Measurements from ENCODE around the gene STK31. TPM values are rescaled to one million over a fixed set of nuclear protein-coding genes. Genes with fewer than 3 reads are reported as not detected.

The STK31 gene
- polyA plus RNA-seq, 1 donor (not counting 4 experiments of a cell fraction or from before 2014, with no cell fraction given) = 0.01 TPM

DNA sequence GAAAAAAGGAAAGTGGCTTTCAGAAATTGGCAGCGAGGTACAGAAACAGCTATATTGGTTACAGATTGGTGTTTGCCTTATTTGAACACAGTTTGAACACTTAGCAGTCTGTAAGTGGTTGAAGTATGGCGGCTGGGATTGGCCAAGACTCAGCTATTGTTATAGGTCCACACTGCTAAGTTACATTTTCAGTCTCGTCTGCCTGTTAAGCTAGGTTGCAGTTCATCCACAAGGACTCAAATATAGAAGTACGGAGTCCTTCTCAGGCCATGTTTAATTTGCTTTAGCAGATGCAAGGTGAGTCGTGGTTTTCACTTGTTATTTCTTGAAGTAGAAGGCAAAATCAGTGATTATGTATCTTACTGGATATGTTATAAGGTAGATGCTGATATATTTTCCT is 73.1 kb downstream of the STK31 start:
- H3K4me2 ChIP-seq (ENCODE audit: control insufficient read depth, extremely low read depth, insufficient read depth, low read depth, low read length) = no peak overlapping the region
- no peaks in the 10 kb centered on the region for H3K27me3 ChIP-seq (ENCODE audit: control insufficient read depth, extremely low read depth, insufficient read depth, low read length)
- H3K9me1 ChIP-seq (ENCODE audit: control insufficient read depth, extremely low read depth, insufficient read depth, low read length) = no peaks in the 10 kb centered on the region
- H3K9ac ChIP-seq (ENCODE audit: control insufficient read depth, extremely low read depth, insufficient read depth, low read length) = no peak overlapping the region
- no peak overlapping the region for H2AFZ ChIP-seq (ENCODE audit: control insufficient read depth, low read length)
- dilution Hi-C loops (cut with MboI; ENCODE audit: extremely low pct_ligation_motif_present, low sequenced_read_pairs) = no loop called here
- H3K36me3 ChIP-seq (ENCODE audit: control insufficient read depth in 2 of 2, extremely low read depth in 1 of 2, insufficient read depth in 2 of 2, low read length in 2 of 2) = no peaks in the 10 kb centered on the region
- H3K79me2 ChIP-seq (ENCODE audit: control insufficient read depth, insufficient read depth, low read length) = no peaks in the 10 kb centered on the region
- H4K20me1 ChIP-seq (ENCODE audit: control insufficient read depth, extremely low read depth, insufficient read depth, low read length) = no peaks in the 10 kb centered on the region
- DNase-seq (ENCODE audit: low read depth, low spot score) = no peak
- H3K9me3 ChIP-seq (ENCODE audit: control insufficient read depth, low read depth, low read length) = no peaks in the 10 kb centered on the region
- H3K4me1 ChIP-seq (ENCODE audit: control insufficient read depth, extremely low read depth, insufficient read depth, low read length) = no peaks in the 10 kb centered on the region
- no peak for TF ChIP-seq EZH2 (IDR thresholded peaks at IDR 0.05; ENCODE audit: low read length)
- TF ChIP-seq CTCF (optimal IDR thresholded peaks at IDR 0.05 in 1 of 3, IDR thresholded peaks at IDR 0.05 in 1 of 3, conservative IDR thresholded peaks at IDR 0.05 in 1 of 3; ENCODE audit: extremely low read depth in 1 of 3, insufficient read depth in 2 of 3, low read length in 3 of 3) = no peak
- H3K4me3 ChIP-seq (ENCODE audit: control insufficient read depth in 2 of 3, extremely low read depth in 1 of 3, insufficient read depth in 2 of 3, low read depth in 1 of 3, low read length in 3 of 3) = no peak overlapping the region
- H3K27ac ChIP-seq (ENCODE audit: control insufficient read depth, insufficient read depth, low read length) = no peak overlapping the region
- no peak for FAIRE-seq

GRCh38 chr7:23787272-23787671 is 77.3 kb downstream of the STK31 start:
- Histone ChIP-seq H3K4me3 (ENCODE audit: control insufficient read depth in 2 of 3, extremely low read depth in 1 of 3, insufficient read depth in 2 of 3, low read depth in 1 of 3, low read length in 3 of 3) (no peak overlapping the region), H3K79me2 (ENCODE audit: control insufficient read depth, insufficient read depth, low read length) (no peaks in the 10 kb centered on the region), H3K9ac (ENCODE audit: control insufficient read depth, extremely low read depth, insufficient read depth, low read length) (no peak overlapping the region), H3K4me2 (ENCODE audit: control insufficient read depth, extremely low read depth, insufficient read depth, low read depth, low read length) (no peak overlapping the region), H3K27ac (ENCODE audit: control insufficient read depth, insufficient read depth, low read length) (no peak overlapping the region), H3K9me1 (ENCODE audit: control insufficient read depth, extremely low read depth, insufficient read depth, low read length) (no peaks in the 10 kb centered on the region), H3K4me1 (ENCODE audit: control insufficient read depth, extremely low read depth, insufficient read depth, low read length) (no peaks in the 10 kb centered on the region), H2AFZ (ENCODE audit: control insufficient read depth, low read length) (no peak overlapping the region), H3K36me3 (ENCODE audit: control insufficient read depth in 2 of 2, extremely low read depth in 1 of 2, insufficient read depth in 2 of 2, low read length in 2 of 2) (no peaks in the 10 kb centered on the region), H3K9me3 (ENCODE audit: control insufficient read depth, low read depth, low read length) (no peaks in the 10 kb centered on the region), H3K27me3 (ENCODE audit: control insufficient read depth, extremely low read depth, insufficient read depth, low read length) (no peaks in the 10 kb centered on the region), H4K20me1 (ENCODE audit: control insufficient read depth, extremely low read depth, insufficient read depth, low read length) (no peaks in the 10 kb centered on the region)
- FAIRE-seq (no peak), DNase-seq (ENCODE audit: low read depth, low spot score) (no peak)
- dilution Hi-C loops (cut with MboI; ENCODE audit: extremely low pct_ligation_motif_present, low sequenced_read_pairs) = no loop called here
- TF ChIP-seq CTCF (optimal IDR thresholded peaks at IDR 0.05 in 1 of 3, IDR thresholded peaks at IDR 0.05 in 1 of 3, conservative IDR thresholded peaks at IDR 0.05 in 1 of 3; ENCODE audit: extremely low read depth in 1 of 3, insufficient read depth in 2 of 3, low read length in 3 of 3) = no peak
- no peak for TF ChIP-seq EZH2 (IDR thresholded peaks at IDR 0.05; ENCODE audit: low read length)
